Measurements from ENCODE around the gene CORO2B.

The CORO2B gene

DNA sequence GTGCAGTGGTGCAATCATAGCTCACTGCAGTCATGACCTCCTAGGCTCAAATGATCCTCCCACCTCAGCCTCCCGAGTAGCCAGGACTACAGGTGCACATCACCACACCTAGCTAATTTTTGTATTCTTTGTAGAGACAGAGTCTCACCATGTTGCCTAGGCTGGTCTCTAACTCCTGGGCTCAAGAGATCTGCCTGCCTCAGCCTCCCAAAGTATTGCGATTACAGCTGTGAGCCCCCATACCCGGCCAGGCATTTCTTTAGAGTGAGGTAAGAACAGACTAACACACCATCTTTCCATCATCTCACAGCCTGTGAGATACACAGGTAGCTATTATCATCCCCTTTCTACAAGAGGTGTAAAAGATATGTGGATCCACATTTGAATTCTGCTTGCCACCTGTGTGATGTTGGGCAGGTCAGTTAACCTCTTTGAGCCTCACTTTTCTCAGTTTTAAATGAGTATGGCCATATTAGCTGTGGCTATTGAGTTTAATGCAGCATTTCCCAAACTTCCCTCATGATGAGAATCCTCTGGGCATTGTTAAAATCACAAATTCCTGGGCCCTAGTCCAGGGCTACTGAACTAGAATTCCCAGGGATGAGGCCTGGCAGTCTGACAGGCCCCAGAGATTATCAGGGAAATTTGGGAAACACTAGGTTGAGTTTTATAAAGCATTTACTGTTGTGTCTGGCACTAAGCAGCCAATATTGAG, 195.9 kb downstream of the CORO2B start:
- no peak for DNase-seq (ENCODE audit: low read depth)

DNA sequence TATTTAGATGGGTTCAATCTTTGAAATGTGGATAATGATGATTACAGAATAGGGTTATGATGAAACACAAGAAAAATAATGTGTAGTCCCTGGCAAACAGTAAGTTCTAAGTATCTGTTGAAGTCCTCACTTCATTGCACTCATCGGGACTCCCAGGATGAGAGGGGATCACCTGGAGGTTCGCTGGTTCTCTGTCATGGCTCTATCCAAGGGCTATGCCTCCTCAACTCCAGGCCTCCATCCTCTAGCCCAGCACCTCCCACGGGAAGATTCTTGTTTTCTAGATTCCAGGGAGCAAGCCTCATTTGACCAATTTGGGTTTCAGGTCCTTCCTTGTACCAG, 196.4 kb downstream of the CORO2B start:
- DNase-seq (ENCODE audit: low read depth): no peak

DNA sequence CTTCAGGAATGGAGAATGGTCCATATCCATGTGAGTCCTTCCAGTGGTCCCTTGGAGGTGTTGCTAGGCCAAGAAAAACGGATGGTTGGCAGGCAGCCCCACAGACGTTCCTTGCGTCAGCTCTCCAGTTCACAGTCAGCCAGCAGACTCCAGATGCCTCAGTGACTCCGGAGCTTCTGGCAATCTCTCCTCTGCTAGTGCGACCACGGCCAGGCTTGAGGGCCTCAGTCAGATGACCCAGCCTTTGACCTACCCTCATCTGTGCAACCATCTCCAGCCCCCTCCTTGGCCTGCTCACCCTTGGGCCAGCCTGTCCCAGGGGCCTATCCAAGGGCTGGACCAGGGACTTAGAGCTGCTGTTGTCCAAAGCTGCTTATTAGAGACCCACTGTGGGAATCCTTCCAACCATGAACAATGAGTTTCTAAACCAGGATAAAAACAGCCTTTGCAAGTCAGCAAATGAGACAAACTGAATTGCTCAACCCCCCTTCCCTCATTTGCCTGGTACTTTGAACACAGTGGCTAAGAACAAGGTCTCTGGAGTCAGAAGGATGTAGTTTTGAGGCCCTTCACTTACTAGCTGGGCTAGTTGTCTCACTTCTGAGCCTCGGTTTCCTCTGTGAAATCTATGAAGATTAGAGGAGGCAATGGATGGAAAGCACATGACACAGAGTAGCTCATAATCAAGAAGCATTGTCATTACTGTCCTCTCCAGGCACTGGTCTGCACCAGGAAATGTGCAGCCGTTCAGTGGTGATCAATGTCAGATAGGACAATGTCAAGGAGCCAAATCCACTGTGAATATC, 197.1 kb downstream of the CORO2B start:
- no peak for DNase-seq (ENCODE audit: low read depth)

DNA sequence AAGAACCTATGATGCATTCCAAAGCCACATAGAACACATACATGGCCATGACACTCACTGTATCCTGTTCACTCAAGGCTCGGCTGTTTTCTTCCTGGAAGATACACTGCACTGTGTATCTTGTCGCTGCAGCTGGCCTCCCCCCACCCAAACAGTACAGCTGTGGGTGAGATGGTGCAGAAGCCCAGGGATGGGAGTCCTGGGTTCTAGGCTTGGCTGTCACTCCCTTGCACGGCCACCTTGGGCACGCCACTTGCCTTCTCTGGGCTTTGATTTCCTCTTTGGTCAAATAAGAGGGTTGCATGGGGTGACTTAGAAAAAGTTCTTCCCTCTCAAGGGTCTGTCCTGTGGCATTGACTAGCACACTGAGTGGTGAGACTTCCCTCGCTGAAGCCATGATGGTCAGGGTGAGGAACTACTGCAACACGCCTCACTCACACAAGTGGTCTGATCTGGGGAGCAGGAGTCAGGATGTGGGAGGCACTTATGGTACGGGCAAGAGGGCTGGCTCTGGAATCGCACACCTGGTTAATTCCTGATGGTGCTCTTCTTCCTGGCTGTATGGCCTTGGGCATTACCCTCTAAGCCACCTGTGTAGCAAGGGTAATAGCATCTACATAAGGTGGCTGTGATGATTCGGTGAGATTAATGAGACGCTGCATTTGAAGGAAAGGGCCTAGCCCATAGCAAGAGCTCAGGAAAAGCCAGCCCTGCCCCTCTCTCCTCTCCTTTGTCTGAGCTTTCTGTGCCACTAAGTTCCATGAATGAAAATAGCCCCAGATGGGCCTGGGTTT, 197.9 kb downstream of the CORO2B start:
- no peak for DNase-seq (ENCODE audit: low read depth)

Measured in stimulated activated CD8-positive, alpha-beta memory T cell treated with anti-CD3 and anti-CD28 coated beads, Interleukin-12 subunit alpha, Interleukin-12 subunit beta, amount 100 ng/mL, for 1 hour (primary cell).